Left ventricle myocardium superior (tissue), 1 donor: ENCODE data around the gene ITIH3. TPM values are rescaled to one million over a fixed set of nuclear protein-coding genes. Genes with fewer than 3 reads are reported as not detected.

Source experiments
- ATAC-seq: fragments of 200-7000 bp; cut with Tn5 transposase; one replicate; pipeline ENCODE4 v1.9.1; 2020; ENCODE audit warnings: mild to moderate bottlenecking, moderate library complexity
- DNase-seq: peaks from one replicate; pipeline ENCODE4 v3.0.0-alpha.2; 2020
- intact Hi-C: fragments of 100-400 bp; cut with micrococcal nuclease; formaldehyde crosslinking; loops from one replicate; pipeline ENCODE4 v1.11.0; 2022
- total RNA-seq: library from RNA; stranded (reverse); fragmentation: NEBNext Ultra II Directional; extraction: Animal tissue kit (Norgen Biotek cat#: 25700); gene quantifications from one replicate; pipeline ENCODE4 v1.2.1, GENCODE V29; 2021
- donor health status: DM: no; HTN: yes; CAD: no; lungs with severe emphysema.

ITIH3 gene
- total RNA-seq, 1 donor from 2014 or later, result not detected

GRCh38 chr3:52791366-52791765 is 3.2 kb upstream of the ITIH3 start:
- intact Hi-C loops, result no loop called here
- ATAC-seq (no peak), DNase-seq (no peak)

GRCh38 chr3:52791928-52792327 is 2.7 kb upstream of the ITIH3 start:
- no peak for DNase-seq

GRCh38 chr3:52792413-52792812 is 2.2 kb upstream of the ITIH3 start:
- ATAC-seq (no peak), DNase-seq (no peak)
- intact Hi-C loops, result no loop called here

More at GRCh38 chr3:52791928-52792327, 2.7 kb upstream of the ITIH3 start:
- intact Hi-C loops, result no loop called here
- no peak for ATAC-seq

- DNase-seq, result no peak
- intact Hi-C loops, result no loop called here
- ATAC-seq, result no peak
These were observed 1.5 kb upstream of the ITIH3 start for GRCh38 chr3:52792961-52793695.

GRCh38 chr3:52793702-52794611 is 639 bp upstream of the ITIH3 start:
- ATAC-seq (no peak), DNase-seq (no peak)
- intact Hi-C loops, result no loop called here

GRCh38 chr3:52795298-52795900 is 803 bp downstream of the ITIH3 start:
- no peak for DNase-seq
- intact Hi-C loops, result no loop called here
- ATAC-seq, result no peak

GRCh38 chr3:52796411-52796810 is 1.8 kb downstream of the ITIH3 start:
- DNase-seq (no peak), ATAC-seq (no peak)
- intact Hi-C loops, result no loop called here

- ATAC-seq (no peak), DNase-seq (no peak)
- intact Hi-C loops, result no loop called here
These were observed 3.9 kb downstream of the ITIH3 start for GRCh38 chr3:52798376-52798977.

- DNase-seq (no peak), ATAC-seq (no peak)
- intact Hi-C loops, result no loop called here
These were observed 4.4 kb downstream of the ITIH3 start for GRCh38 chr3:52798978-52799476.

GRCh38 chr3:52800079-52800478 is 5.5 kb downstream of the ITIH3 start:
- ATAC-seq, result no peak
- DNase-seq, result no peak
- intact Hi-C loops, result no loop called here

GRCh38 chr3:52801839-52802238 is 7.2 kb downstream of the ITIH3 start:
- no peak for ATAC-seq
- intact Hi-C loops, result no loop called here
- no peak for DNase-seq

- intact Hi-C loops, result no loop called here
- no peak for ATAC-seq
- no peak for DNase-seq
These were observed 10.9 kb downstream of the ITIH3 start for GRCh38 chr3:52805270-52806039.

- intact Hi-C loops, result no loop called here
- ATAC-seq (no peak), DNase-seq (no peak)
These were observed 14.6 kb downstream of the ITIH3 start for GRCh38 chr3:52809149-52809548.

- ATAC-seq (no peak), DNase-seq (no peak)
- intact Hi-C loops, result no loop called here
These were observed 15.2 kb downstream of the ITIH3 start for GRCh38 chr3:52809662-52810377.

GRCh38 chr3:52810923-52811322 is 16.3 kb downstream of the ITIH3 start:
- intact Hi-C loops, result no loop called here
- ATAC-seq (no peak), DNase-seq (no peak)

GRCh38 chr3:52811452-52812011 is 16.9 kb downstream of the ITIH3 start:
- intact Hi-C loops, result no loop called here
- ATAC-seq (no peak), DNase-seq (no peak)

- DNase-seq (no peak), ATAC-seq (no peak)
- intact Hi-C loops, result no loop called here
These were observed 19.2 kb downstream of the ITIH3 start for GRCh38 chr3:52813810-52814209.

- DNase-seq, result no peak
- no peak for ATAC-seq
These were observed 21.6 kb downstream of the ITIH3 start for GRCh38 chr3:52816199-52816598.

More at GRCh38 chr3:52816199-52816598, 21.6 kb downstream of the ITIH3 start:
- intact Hi-C loops, result no loop called here
